ENCODE data around the gene CARD11. TPM values are rescaled to one million over a fixed set of nuclear protein-coding genes. Genes with fewer than 3 reads are reported as not detected.

CARD11 gene
- polyA plus RNA-seq, 1 experiment, result not detected

DNA sequence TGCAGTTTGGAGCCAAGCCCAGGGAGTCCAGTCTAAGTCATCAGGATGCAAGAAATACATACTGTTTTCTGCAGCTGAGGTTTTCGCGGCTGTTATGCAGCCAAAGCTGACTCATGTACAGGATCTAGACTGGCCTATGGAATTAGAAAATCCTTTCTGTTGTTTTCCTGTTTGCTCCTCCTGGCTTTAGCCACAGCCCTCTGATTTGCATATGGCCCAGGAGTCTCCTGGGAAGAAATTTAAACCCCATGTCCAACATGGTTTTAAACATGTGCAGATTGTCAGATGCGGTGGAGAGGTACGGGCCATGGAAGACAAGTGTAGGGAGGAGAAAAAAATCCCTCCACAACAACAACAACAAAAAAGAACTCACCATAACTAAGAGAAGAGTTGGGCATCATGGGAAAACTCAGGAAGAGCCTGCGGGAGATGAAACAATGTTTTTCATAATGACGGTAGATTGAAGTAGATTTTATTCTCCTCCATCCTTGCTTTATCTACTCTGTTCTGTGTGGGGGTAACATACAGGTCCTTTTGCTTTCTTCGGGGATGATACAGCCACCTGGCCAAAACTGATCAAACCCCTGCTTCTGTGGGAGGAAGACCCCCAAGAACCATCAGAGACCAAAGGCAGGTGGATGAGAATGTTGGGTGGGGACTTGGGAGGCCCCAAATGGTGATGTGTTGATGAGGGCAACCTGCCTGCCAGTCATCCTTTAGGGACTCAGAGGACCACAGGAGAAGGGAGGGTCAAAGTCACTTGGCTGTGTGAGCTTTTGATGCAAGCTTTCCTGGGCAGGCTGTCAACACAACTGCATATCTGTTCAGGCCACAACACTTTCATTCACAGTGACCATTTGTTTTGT is 169.7 kb downstream of the CARD11 start:
- DNase-seq (ENCODE audit: low read depth), result no peak
- TF ChIP-seq, protein P1, sequence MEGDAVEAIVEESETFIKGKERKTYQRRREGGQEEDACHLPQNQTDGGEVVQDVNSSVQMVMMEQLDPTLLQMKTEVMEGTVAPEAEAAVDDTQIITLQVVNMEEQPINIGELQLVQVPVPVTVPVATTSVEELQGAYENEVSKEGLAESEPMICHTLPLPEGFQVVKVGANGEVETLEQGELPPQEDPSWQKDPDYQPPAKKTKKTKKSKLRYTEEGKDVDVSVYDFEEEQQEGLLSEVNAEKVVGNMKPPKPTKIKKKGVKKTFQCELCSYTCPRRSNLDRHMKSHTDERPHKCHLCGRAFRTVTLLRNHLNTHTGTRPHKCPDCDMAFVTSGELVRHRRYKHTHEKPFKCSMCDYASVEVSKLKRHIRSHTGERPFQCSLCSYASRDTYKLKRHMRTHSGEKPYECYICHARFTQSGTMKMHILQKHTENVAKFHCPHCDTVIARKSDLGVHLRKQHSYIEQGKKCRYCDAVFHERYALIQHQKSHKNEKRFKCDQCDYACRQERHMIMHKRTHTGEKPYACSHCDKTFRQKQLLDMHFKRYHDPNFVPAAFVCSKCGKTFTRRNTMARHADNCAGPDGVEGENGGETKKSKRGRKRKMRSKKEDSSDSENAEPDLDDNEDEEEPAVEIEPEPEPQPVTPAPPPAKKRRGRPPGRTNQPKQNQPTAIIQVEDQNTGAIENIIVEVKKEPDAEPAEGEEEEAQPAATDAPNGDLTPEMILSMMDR (IDR thresholded peaks at IDR 0.05; ENCODE audit: insufficient read depth, low read depth, low read length), result no peak
- Histone ChIP-seq H3K27me3 (ENCODE audit: control insufficient read depth, insufficient read depth, low read length) (no peaks in the 10 kb centered on the region), H3K36me3 (ENCODE audit: control insufficient read depth, insufficient read depth, low read length) (no peaks in the 10 kb centered on the region), H3K4me3 (ENCODE audit: low read depth, low read length) (no peak overlapping the region)
- POLR2A ChIA-PET, result no interaction called here
- CTCF ChIA-PET, result interaction anchor here (1.4 to 3.8 kb wide), 2 partner anchors 8 to 29 kb away, joined by 3 to 15 read pairs; no protein-coding TSS in a partner anchor

DNA sequence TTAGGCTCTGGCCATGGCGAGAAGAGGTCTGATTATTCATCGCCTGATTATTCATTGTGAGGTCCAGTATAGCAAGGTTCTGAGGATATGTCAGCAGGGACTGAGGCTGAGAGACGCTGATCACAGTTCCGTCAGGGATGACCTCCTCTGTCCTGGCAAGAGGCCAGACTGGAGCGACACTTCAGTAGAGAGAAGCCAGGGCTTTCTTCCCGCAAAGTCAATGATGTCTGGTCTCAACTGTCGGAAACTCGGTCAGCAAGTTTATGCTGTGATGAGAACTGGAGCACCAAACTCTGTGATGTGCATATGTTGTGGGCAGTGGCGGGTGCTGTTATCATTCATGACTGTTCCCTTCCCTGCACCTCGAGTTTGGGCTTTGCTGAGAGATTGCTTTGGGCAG is 170.5 kb downstream of the CARD11 start:
- CTCF ChIA-PET, result interaction anchor here (3.8 kb wide), 1 partner anchor 8 kb away, joined by 15 read pairs; no protein-coding TSS in a partner anchor
- POLR2A ChIA-PET, result no interaction called here

DNA sequence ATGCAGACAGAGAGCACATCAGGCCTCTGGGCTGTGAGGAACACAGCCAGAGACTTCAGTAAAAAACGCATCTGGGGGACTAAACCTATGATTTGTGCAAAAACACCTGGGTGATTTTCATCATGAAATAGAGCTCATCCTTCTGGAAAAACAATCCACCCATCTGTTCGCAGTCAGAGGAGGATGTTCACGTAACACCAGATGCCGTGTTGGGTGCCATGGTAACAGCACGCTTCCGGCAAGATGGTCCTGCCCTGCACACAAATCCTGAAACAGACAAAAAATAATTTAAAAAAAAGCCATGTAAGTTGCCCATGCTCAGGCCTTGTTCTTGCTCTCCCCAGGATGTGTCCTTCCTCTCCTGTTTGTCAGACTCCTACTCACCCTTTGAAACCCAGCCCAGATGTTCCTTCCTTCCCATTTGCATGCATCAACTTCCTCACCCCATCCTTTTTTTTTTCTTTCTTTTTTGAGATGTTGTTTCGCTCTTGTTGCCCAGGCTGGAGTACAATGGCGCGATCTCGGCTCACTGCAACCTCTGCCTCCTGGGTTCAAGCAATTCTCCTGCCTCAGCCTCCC is 171.3 kb downstream of the CARD11 start:
- TF ChIP-seq, protein P1 (IDR thresholded peaks at IDR 0.05; ENCODE audit: insufficient read depth, low read depth, low read length), result no peak
- H3K36me3 ChIP-seq (ENCODE audit: control insufficient read depth, insufficient read depth, low read length), result no peaks in the 10 kb centered on the region
- no peaks in the 10 kb centered on the region for H3K27me3 ChIP-seq (ENCODE audit: control insufficient read depth, insufficient read depth, low read length)
- no peak overlapping the region for H3K4me3 ChIP-seq (ENCODE audit: low read depth, low read length)
- ChIA-PET POLR2A (no interaction called here), CTCF (no interaction called here)
- DNase-seq (ENCODE audit: low read depth), result no peak

More for the DNA sequence above, 170.5 kb downstream of the CARD11 start:
- no peaks in the 10 kb centered on the region for H3K27me3 ChIP-seq (ENCODE audit: control insufficient read depth, insufficient read depth, low read length)
- H3K4me3 ChIP-seq (ENCODE audit: low read depth, low read length), result no peak overlapping the region
- TF ChIP-seq, protein P1 (IDR thresholded peaks at IDR 0.05; ENCODE audit: insufficient read depth, low read depth, low read length), result no peak
- H3K36me3 ChIP-seq (ENCODE audit: control insufficient read depth, insufficient read depth, low read length), result no peaks in the 10 kb centered on the region
- no peak for DNase-seq (ENCODE audit: low read depth)

DNA sequence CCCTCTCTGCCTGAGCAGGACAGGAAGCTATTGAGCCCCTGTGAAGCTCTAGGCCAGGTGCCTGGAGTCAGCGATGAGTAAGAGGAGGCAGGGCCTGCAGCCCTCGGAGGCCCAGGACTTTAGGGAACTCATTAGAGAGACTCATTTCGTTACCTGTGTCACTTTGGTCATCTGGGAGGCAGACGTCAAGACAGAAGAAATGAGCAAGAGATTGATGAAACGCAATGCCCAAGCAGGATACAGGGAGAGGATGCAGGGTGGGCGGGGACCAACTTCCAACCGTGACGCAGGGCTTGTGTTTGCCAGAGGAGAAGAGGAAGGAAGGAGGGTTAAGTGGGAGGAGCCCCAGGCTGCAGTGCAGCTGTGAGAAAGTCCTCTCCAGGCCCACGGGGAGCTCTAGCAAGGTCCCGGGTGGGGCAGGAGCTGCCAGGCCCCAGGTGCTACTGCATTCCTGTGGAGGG is 173.2 kb downstream of the CARD11 start:
- ChIA-PET CTCF (interaction anchor here (1.4 kb wide), 1 partner anchor 16 kb away, joined by 4 read pairs; no protein-coding TSS in a partner anchor), POLR2A (no interaction called here)
- TF ChIP-seq, protein P1 (IDR thresholded peaks at IDR 0.05; ENCODE audit: insufficient read depth, low read depth, low read length), result no peak
- no peak for DNase-seq (ENCODE audit: low read depth)
- H3K36me3 ChIP-seq (ENCODE audit: control insufficient read depth, insufficient read depth, low read length), result no peaks in the 10 kb centered on the region
- H3K27me3 ChIP-seq (ENCODE audit: control insufficient read depth, insufficient read depth, low read length), result no peaks in the 10 kb centered on the region
- H3K4me3 ChIP-seq (ENCODE audit: low read depth, low read length), result no peak overlapping the region

GRCh38 chr7:2869981-2870380 is 173.7 kb downstream of the CARD11 start:
- no peaks in the 10 kb centered on the region for H3K27me3 ChIP-seq (ENCODE audit: control insufficient read depth, insufficient read depth, low read length)
- no peaks in the 10 kb centered on the region for H3K36me3 ChIP-seq (ENCODE audit: control insufficient read depth, insufficient read depth, low read length)
- TF ChIP-seq, protein P1 (IDR thresholded peaks at IDR 0.05; ENCODE audit: insufficient read depth, low read depth, low read length), result no peak
- CTCF ChIA-PET, result interaction anchor here (1.4 kb wide), 1 partner anchor 17 kb away, joined by 4 read pairs; no protein-coding TSS in a partner anchor
- POLR2A ChIA-PET, result no interaction called here
- H3K4me3 ChIP-seq (ENCODE audit: low read depth, low read length), result no peak overlapping the region
- DNase-seq (ENCODE audit: low read depth), result no peak

All from BJ (cell line).